Glomerular endothelial cell (primary cell): Measurements from ENCODE around the gene HIGD2B. TPM values are rescaled to one million over a fixed set of nuclear protein-coding genes. Genes with fewer than 3 reads are reported as not detected.
"Not testable (repeated sequence)": the region's sequence is repeated elsewhere in the genome, so short reads cannot be mapped to it uniquely, and the experiment has no call there.

ENCODE experiments used
- DNase-seq: peaks from one replicate; pipeline ENCODE4 v3.0.0-alpha.2; 2011; ENCODE audit warnings: low read depth, low spot score; ENCODE audit errors: extremely low read depth
- total RNA-seq: library from RNA; depleted of rRNA; stranded (reverse); fragments of >200 nt; gene quantifications from 2 replicates; pipeline ENCODE4 v1.2.3, GENCODE V29; 2015

The HIGD2B gene
- total RNA-seq, 1 donor from 2014 or later: not detected

GRCh38 chr15:72680931-72681330, 5.1 kb downstream of the HIGD2B start:
- no peak for DNase-seq

GRCh38 chr15:72676838-72677237, 9.1 kb downstream of the HIGD2B start:
- DNase-seq: no peak

- no peak for DNase-seq
Observed at GRCh38 chr15:72671525-72671924, 14.5 kb downstream of the HIGD2B start.

GRCh38 chr15:72670656-72671352, 15.2 kb downstream of the HIGD2B start:
- peak; percentile 25 for DNase-seq

GRCh38 chr15:72669803-72670202, 16.2 kb downstream of the HIGD2B start:
- DNase-seq: not testable (repeated sequence)

- not testable (repeated sequence) for DNase-seq
Observed at GRCh38 chr15:72665706-72666105, 20.3 kb downstream of the HIGD2B start.

- DNase-seq: not testable (repeated sequence)
Observed at GRCh38 chr15:72663931-72664330, 22.1 kb downstream of the HIGD2B start.

GRCh38 chr15:72661081-72661480, 24.9 kb downstream of the HIGD2B start:
- DNase-seq: not testable (repeated sequence)

- not testable (repeated sequence) for DNase-seq
Observed at GRCh38 chr15:72656014-72656413, 30.0 kb downstream of the HIGD2B start.

- DNase-seq: not testable (repeated sequence)
Observed at GRCh38 chr15:72654397-72654796, 31.6 kb downstream of the HIGD2B start, which contains the start of gene GOLGA6B. TSS of gene GOLGA6B (plus strand) at chr15:72654697. CDS start at chr15:72654738, 41 bp downstream.

GRCh38 chr15:72648631-72649253, 37.2 kb downstream of the HIGD2B start:
- not testable (repeated sequence) for DNase-seq

GRCh38 chr15:72642271-72642670, 43.7 kb downstream of the HIGD2B start:
- not testable (repeated sequence) for DNase-seq

GRCh38 chr15:72639759-72640483, 46.1 kb downstream of the HIGD2B start:
- DNase-seq: not testable (repeated sequence)

- not testable (repeated sequence) for DNase-seq
Observed at GRCh38 chr15:72636519-72637282, 49.3 kb downstream of the HIGD2B start.

- DNase-seq: not testable (repeated sequence)
Observed at GRCh38 chr15:72629068-72629570, 56.9 kb downstream of the HIGD2B start.

- not testable (repeated sequence) for DNase-seq
Observed at GRCh38 chr15:72628249-72629067, 57.5 kb downstream of the HIGD2B start.

GRCh38 chr15:72626153-72626552, 59.8 kb downstream of the HIGD2B start:
- not testable (repeated sequence) for DNase-seq
